ENCODE data around the gene GPR173.

The GPR173 gene

GRCh38 chrX:53048169-53049126 lies at the start of gene GPR173:
Gene GPR173, plus strand, starts transcription at chrX:53048789. Its CDS starts 27,833 bp downstream, at chrX:53076622.
- no peak for DNase-seq

- DNase-seq, result no peak
These were observed 48.0 kb upstream of the GPR173 start for GRCh38 chrX:53000447-53001135.

- no peak for DNase-seq
These were observed 46.6 kb upstream of the GPR173 start for GRCh38 chrX:53001958-53002357.

GRCh38 chrX:53003111-53003510 lies 45.5 kb upstream of the GPR173 start:
- DNase-seq, result no peak

- DNase-seq, result no peak
These were observed 44.6 kb upstream of the GPR173 start for GRCh38 chrX:53004038-53004437.

- DNase-seq, result no peak
These were observed 43.8 kb upstream of the GPR173 start for GRCh38 chrX:53004811-53005210.

- no peak for DNase-seq
These were observed 43.3 kb upstream of the GPR173 start for GRCh38 chrX:53005327-53005726.

GRCh38 chrX:53009032-53009431 lies 39.6 kb upstream of the GPR173 start:
- no peak for DNase-seq

GRCh38 chrX:53013291-53013690 lies 35.3 kb upstream of the GPR173 start:
- no peak for DNase-seq

GRCh38 chrX:53018627-53019026 lies 30.0 kb upstream of the GPR173 start:
- DNase-seq, result no peak

- DNase-seq, result no peak
These were observed 26.2 kb upstream of the GPR173 start for GRCh38 chrX:53022381-53022780.

- no peak for DNase-seq
These were observed 19.9 kb upstream of the GPR173 start for GRCh38 chrX:53028678-53029077.

- no peak for DNase-seq
These were observed 17.2 kb upstream of the GPR173 start for GRCh38 chrX:53031380-53031779.

GRCh38 chrX:53036149-53036548 lies 12.4 kb upstream of the GPR173 start:
- no peak for DNase-seq

- DNase-seq, result no peak
These were observed 9.4 kb upstream of the GPR173 start for GRCh38 chrX:53039236-53039635.

- DNase-seq, result no peak
These were observed 3.6 kb upstream of the GPR173 start for GRCh38 chrX:53044995-53045394.

GRCh38 chrX:53047228-53047627 lies 1.4 kb upstream of the GPR173 start:
- DNase-seq, result no peak

- DNase-seq, result no peak
These were observed 533 bp downstream of the GPR173 start for GRCh38 chrX:53049127-53049517.

GRCh38 chrX:53050841-53051240 lies 2.3 kb downstream of the GPR173 start:
- DNase-seq, result no peak

- no peak for DNase-seq
These were observed 6.8 kb downstream of the GPR173 start for GRCh38 chrX:53055244-53055849.

GRCh38 chrX:53056292-53056691 lies 7.7 kb downstream of the GPR173 start:
- DNase-seq, result no peak

- DNase-seq, result no peak
These were observed 16.5 kb downstream of the GPR173 start for GRCh38 chrX:53065104-53065503.

- DNase-seq, result no peak
These were observed 22.5 kb downstream of the GPR173 start for GRCh38 chrX:53071064-53071463.

Data from CD4-positive, alpha-beta T cell treated with Interleukin-17A for 1 hour (primary cell).